Measurements from ENCODE around the gene BANK1.

BANK1 gene

DNA sequence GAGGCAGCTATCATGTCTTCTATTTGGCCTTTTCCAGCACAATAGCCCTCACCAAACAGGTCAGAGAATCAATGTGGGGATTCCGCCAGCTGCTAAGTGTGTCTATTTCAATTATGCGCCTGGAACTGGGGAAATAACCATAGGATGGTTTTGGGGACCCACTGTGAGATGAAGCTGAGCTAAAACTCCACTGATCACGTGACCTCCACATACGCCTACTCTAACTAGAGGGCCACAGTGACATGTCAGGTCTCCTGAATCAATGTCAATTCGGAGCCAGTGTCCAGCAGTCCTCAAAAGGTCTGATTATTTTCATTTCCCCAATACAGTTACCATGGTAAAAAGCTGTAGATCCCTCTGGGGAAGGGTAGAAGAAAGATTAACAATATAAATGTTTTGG, 10.2 kb upstream of the BANK1 start:
- Histone ChIP-seq H2AFZ (ENCODE audit: low read length) (no peak overlapping the region), H3K27me3 (ENCODE audit: insufficient read depth, low read length) (no peaks in the 10 kb centered on the region), H3K9ac (ENCODE audit: low read length) (no peak overlapping the region), H3K4me1 (ENCODE audit: insufficient read depth, low read length, severe bottlenecking) (no peaks in the 10 kb centered on the region), H3K36me3 (ENCODE audit: insufficient read depth, low read length) (no peaks in the 10 kb centered on the region), H3K9me2 (ENCODE audit: low read depth, low read length) (no peaks in the 10 kb centered on the region), H3K4me2 (ENCODE audit: low read length) (no peak overlapping the region), H3F3A (ENCODE audit: insufficient read depth, low read length) (no peaks in the 10 kb centered on the region), H3K27ac (ENCODE audit: low read depth, low read length, poor library complexity, severe bottlenecking) (no peak overlapping the region), H3K79me2 (ENCODE audit: insufficient read depth, low read length) (no peaks in the 10 kb centered on the region), H3K9me3 (ENCODE audit: low read length) (no peaks in the 10 kb centered on the region), H3K4me3 (ENCODE audit: low read depth, low read length, poor library complexity, severe bottlenecking) (no peak overlapping the region), H4K20me1 (ENCODE audit: insufficient read depth, low read length) (no peaks in the 10 kb centered on the region)
- TF ChIP-seq, protein P1, sequence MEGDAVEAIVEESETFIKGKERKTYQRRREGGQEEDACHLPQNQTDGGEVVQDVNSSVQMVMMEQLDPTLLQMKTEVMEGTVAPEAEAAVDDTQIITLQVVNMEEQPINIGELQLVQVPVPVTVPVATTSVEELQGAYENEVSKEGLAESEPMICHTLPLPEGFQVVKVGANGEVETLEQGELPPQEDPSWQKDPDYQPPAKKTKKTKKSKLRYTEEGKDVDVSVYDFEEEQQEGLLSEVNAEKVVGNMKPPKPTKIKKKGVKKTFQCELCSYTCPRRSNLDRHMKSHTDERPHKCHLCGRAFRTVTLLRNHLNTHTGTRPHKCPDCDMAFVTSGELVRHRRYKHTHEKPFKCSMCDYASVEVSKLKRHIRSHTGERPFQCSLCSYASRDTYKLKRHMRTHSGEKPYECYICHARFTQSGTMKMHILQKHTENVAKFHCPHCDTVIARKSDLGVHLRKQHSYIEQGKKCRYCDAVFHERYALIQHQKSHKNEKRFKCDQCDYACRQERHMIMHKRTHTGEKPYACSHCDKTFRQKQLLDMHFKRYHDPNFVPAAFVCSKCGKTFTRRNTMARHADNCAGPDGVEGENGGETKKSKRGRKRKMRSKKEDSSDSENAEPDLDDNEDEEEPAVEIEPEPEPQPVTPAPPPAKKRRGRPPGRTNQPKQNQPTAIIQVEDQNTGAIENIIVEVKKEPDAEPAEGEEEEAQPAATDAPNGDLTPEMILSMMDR (IDR thresholded peaks at IDR 0.05; ENCODE audit: low read length) = no peak
- TF ChIP-seq EZH2 (IDR thresholded peaks at IDR 0.05; ENCODE audit: borderline replicate concordance, low read length) = no peak

DNA sequence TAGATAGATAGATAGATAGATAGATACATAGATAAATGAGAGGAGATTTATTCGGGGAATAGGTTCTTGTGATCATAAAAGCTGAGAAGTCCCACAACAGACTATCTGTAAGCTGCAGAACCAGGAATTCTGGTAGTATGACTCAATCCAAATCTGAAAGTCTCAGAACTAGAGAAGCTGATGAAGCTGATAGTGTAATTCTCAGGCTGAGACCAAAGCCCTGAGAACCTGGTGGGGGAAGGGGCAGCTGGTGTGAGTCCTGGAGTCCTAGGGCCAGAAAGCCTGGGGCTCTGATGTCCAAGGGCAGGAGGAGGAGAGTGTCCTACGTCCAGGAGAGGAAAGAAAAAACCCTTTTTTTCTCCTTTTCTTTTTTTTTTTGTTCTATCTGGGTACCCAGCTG, 8.0 kb upstream of the BANK1 start:
- Histone ChIP-seq H3F3A (ENCODE audit: insufficient read depth, low read length) (no peaks in the 10 kb centered on the region), H2AFZ (ENCODE audit: low read length) (no peak overlapping the region), H3K9ac (ENCODE audit: low read length) (no peak overlapping the region), H3K4me2 (ENCODE audit: low read length) (no peak overlapping the region), H3K27ac (ENCODE audit: low read depth, low read length, poor library complexity, severe bottlenecking) (no peak overlapping the region), H3K36me3 (ENCODE audit: insufficient read depth, low read length) (no peaks in the 10 kb centered on the region; the same call in 1 of the 2 replicates), H4K20me1 (ENCODE audit: insufficient read depth, low read length) (no peaks in the 10 kb centered on the region), H3K9me3 (ENCODE audit: low read length) (no peaks in the 10 kb centered on the region), H3K79me2 (ENCODE audit: insufficient read depth, low read length) (no peaks in the 10 kb centered on the region), H3K4me3 (ENCODE audit: low read depth, low read length, poor library complexity, severe bottlenecking) (no peak overlapping the region), H3K27me3 (ENCODE audit: insufficient read depth, low read length) (no peaks in the 10 kb centered on the region), H3K4me1 (ENCODE audit: insufficient read depth, low read length, severe bottlenecking) (no peaks in the 10 kb centered on the region), H3K9me2 (ENCODE audit: low read depth, low read length) (no peaks in the 10 kb centered on the region)
- TF ChIP-seq, protein P1 (IDR thresholded peaks at IDR 0.05; ENCODE audit: low read length) = no peak
- TF ChIP-seq EZH2 (IDR thresholded peaks at IDR 0.05; ENCODE audit: borderline replicate concordance, low read length) = no peak

DNA sequence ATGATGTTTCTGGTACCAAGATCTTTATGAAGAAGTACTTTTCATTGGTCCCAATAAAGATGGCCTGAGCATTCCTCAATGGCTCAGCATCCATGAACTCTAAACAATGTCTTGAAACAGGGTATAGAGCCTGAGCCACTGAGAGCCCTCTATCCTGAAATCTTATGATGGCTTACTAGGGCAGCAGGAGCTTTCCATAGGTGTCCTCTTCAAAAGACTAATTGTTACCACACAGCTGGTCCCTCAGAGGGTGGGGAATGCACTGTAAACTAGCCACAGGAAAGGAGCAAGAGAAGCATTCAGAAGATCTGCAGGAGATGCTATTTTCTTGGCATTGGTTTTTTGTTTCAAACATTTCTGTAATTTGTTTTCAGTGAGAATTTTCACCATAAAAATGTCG, 5.6 kb upstream of the BANK1 start:
- peaks cover 8% of the 10 kb centered on the region for H3K4me1 ChIP-seq (ENCODE audit: insufficient read depth, low read length, severe bottlenecking)
- no peak overlapping the region for H2AFZ ChIP-seq (ENCODE audit: low read length)
- H3K4me2 ChIP-seq (ENCODE audit: low read length) = no peak overlapping the region
- no peaks in the 10 kb centered on the region for H4K20me1 ChIP-seq (ENCODE audit: insufficient read depth, low read length)
- H3K36me3 ChIP-seq (ENCODE audit: insufficient read depth, low read length) = no peaks in the 10 kb centered on the region; the same call in 1 of the 2 replicates
- TF ChIP-seq EZH2 (IDR thresholded peaks at IDR 0.05; ENCODE audit: borderline replicate concordance, low read length) = no peak
- TF ChIP-seq, protein P1 (IDR thresholded peaks at IDR 0.05; ENCODE audit: low read length) = no peak
- H3F3A ChIP-seq (ENCODE audit: insufficient read depth, low read length) = no peaks in the 10 kb centered on the region
- H3K9me2 ChIP-seq (ENCODE audit: low read depth, low read length) = no peaks in the 10 kb centered on the region
- H3K9ac ChIP-seq (ENCODE audit: low read length) = no peak overlapping the region
- H3K27ac ChIP-seq (ENCODE audit: low read depth, low read length, poor library complexity, severe bottlenecking) = no peak overlapping the region
- H3K4me3 ChIP-seq (ENCODE audit: low read depth, low read length, poor library complexity, severe bottlenecking) = no peak overlapping the region
- no peaks in the 10 kb centered on the region for H3K79me2 ChIP-seq (ENCODE audit: insufficient read depth, low read length)
- H3K9me3 ChIP-seq (ENCODE audit: low read length) = no peaks in the 10 kb centered on the region
- no peaks in the 10 kb centered on the region for H3K27me3 ChIP-seq (ENCODE audit: insufficient read depth, low read length)

Measured in OCI-LY1 (cell line).